Forelimb muscle (tissue), 1 donor: ENCODE measurements around the gene SLC35F5. TPM values are rescaled to one million over a fixed set of nuclear protein-coding genes. Genes with fewer than 3 reads are reported as not detected.
"Not testable (repeated sequence)": the region's sequence is repeated elsewhere in the genome, so short reads cannot be mapped to it uniquely, and the experiment has no call there.

Source experiments
- DNase-seq: peaks from one replicate; pipeline ENCODE4 v3.0.0-alpha.2; 2013; ENCODE audit warnings: low read depth
- polyA plus RNA-seq: library from polyadenylated mRNA; unstranded; fragments of 120-200 nt; gene quantifications from one replicate; pipeline ENCODE4 v1.2.1, GENCODE V29; 2013; ENCODE audit not compliant: insufficient read length

The SLC35F5 gene
- polyA plus RNA-seq, 1 donor: 56.5 TPM

DNA sequence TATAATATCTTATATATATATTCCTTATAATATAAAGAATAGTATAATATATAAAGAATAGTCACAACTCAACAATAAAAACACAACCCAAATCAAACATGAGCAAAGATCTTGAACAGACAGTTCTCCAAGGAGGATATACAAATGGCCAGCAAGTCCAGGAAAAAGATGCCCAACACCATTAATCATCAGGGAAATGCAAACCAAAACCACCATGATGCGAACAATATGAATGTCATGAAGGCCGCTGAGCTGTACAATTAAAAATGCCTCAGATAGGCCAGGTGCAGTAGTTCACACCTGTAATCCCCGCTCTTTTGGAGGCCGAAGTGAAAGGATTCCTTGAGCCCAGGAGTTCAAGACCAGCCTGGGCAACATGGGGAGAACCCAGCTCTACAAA is 58.9 kb downstream of the SLC35F5 start:
- DNase-seq: no peak

GRCh38 chr2:113694438-113694837 is 62.0 kb downstream of the SLC35F5 start:
- no peak for DNase-seq

GRCh38 chr2:113692698-113693428 is 63.6 kb downstream of the SLC35F5 start:
- no peak for DNase-seq

GRCh38 chr2:113690871-113691270 is 65.6 kb downstream of the SLC35F5 start:
- not testable (repeated sequence) for DNase-seq

GRCh38 chr2:113686537-113686936 is 69.9 kb downstream of the SLC35F5 start:
- DNase-seq: no peak

- no peak for DNase-seq
Measured at GRCh38 chr2:113685471-113685870, 71.0 kb downstream of the SLC35F5 start.

GRCh38 chr2:113679457-113679856 is 77.0 kb downstream of the SLC35F5 start:
- DNase-seq: no peak

- no peak for DNase-seq
Measured at GRCh38 chr2:113677330-113677729, 79.1 kb downstream of the SLC35F5 start.

- DNase-seq: no peak
Measured at GRCh38 chr2:113676623-113677266, 79.7 kb downstream of the SLC35F5 start.

- DNase-seq: no peak
Measured at GRCh38 chr2:113675875-113676274, 80.6 kb downstream of the SLC35F5 start.

GRCh38 chr2:113672326-113672932 is 84.0 kb downstream of the SLC35F5 start:
- DNase-seq: no peak

GRCh38 chr2:113669013-113669412 is 87.4 kb downstream of the SLC35F5 start:
- DNase-seq: not testable (repeated sequence)

DNA sequence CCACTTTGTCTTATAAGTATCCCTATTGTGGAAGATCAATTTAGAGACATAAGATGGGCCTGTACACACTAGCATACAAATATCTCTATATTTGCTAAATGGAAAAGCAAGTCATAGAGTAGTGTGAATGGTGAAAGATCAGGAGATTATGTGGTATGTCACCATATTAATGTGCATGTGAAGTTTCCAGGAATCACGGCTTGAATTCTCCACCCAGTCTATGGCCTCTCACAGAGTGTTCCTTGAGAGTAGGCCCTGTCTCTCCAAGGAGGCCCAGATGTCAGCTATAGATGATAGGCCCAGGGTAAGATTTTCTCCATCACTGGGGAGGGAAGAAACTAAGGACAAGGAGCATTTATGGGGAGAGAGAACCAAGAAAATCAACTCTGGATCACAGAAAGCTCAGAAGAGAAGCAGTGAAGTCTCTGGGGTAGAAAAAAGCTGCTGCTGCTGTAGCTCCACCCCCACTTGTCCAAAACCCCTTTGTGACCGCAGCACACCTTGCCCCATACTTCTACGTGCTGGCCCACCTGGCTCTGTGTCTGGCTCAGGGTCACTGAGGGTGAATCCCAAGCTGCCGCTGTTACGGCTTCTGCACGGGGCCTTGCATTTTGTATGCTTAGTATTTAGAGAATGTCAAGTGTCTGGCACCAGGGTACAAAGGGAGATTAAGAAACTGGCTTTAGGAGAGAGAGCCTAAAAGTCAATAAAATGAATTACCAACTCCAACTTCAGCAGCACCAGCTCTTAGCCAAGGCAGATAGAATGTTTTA is 91.5 kb downstream of the SLC35F5 start:
- DNase-seq: not testable (repeated sequence)

DNA sequence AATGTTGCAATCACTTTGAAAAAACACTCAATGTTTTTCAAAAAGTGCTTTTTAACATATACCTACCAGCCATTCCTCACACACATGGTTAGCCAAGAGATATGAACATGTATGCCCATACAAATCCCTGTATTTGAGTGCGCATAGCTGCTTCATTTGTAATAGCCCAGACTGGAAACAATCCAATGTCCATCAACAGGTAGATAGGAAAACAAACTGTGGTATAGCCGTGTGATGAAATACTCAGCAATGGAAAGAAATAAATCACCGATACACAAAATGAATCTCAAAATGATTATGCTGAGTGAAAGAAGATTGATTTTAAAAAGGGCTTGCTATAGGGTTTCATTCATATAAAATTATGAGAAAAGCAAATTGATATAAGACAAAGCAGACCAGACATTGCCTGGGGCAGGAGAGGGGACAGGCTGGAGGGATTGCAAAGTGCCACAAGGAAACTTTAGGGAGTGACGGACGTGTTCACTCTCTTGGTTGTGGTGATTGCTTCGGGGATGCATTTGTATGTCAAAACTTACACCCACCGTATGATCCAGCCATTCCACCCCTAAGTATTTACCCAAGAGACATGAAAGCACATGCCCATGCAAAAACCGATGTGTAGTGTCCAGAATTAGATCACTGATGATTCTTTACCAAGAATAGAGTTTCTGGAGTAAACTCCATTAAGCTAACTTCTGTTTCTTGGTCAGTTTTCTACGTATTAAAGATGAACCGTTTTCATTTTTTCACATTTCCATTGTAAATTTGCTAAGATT is 93.0 kb downstream of the SLC35F5 start:
- DNase-seq: not testable (repeated sequence)

Other genes with a start within 250 kb of the SLC35F5 start
- 16.6 TPM for gene RABL2A, start 129.4 kb downstream of the SLC35F5 start, polyA plus RNA-seq
- gene ACTR3, start 133.4 kb upstream of the SLC35F5 start, polyA plus RNA-seq: 101 TPM